IMR-90 (cell line): Measurements from ENCODE around the gene CARD14. TPM values are rescaled to one million over a fixed set of nuclear protein-coding genes. Genes with fewer than 3 reads are reported as not detected.

ENCODE experiments used
- ATAC-seq: fragments of 200-7000 bp; cut with Tn5 transposase; 2 replicates; pipeline ENCODE4 v1.9.1; 2020; ENCODE audit warnings: low read depth, mild to moderate bottlenecking, moderate library complexity
- BruUV-seq: library from RNA; stranded (reverse); fragments of 400-500 nt; replicated peaks from 2 replicates; lab custom pipeline; 2021; lab: Mats Ljungman, UMichigan
- CTCF ChIA-PET: fragments of 300-600 bp; formaldehyde crosslinking; extraction: SDS; loops from one replicate; lab custom pipeline; 2021; ENCODE audit warnings: antibody characterized with exemption; lab: Yijun Ruan, JAX
- POLR2A ChIA-PET: fragments of 300-600 bp; sonication (Branson Sonifier 250); formaldehyde crosslinking; loops from one replicate; lab custom pipeline; 2022; ENCODE audit warnings: antibody characterized with exemption; ENCODE audit not compliant: unreplicated experiment; lab: Charles Lee
- DNase-seq: peaks from one replicate; pipeline ENCODE4 v3.0.0; 2013
- H2AFZ ChIP-seq: replicated peaks from 2 replicates; pipeline ENCODE3; 2013; ENCODE audit warnings: low read length, mild to moderate bottlenecking; ENCODE audit not compliant: poor library complexity
- H2AK5ac ChIP-seq: 2 replicates; pipeline ENCODE4 v1.6.1; 2013; ENCODE audit warnings: low read depth, low read length, inconsistent platforms
- H2AK9ac ChIP-seq: replicated peaks from 2 replicates; pipeline ENCODE3; 2013; ENCODE audit warnings: mild to moderate bottlenecking, low read depth, low read length, moderate library complexity; ENCODE audit not compliant: poor library complexity
- H2BK120ac ChIP-seq: 2 replicates; pipeline ENCODE4 v1.6.1; 2013; ENCODE audit warnings: low read depth, low read length, inconsistent platforms
- H2BK15ac ChIP-seq: 3 replicates; pipeline ENCODE4 v1.6.1; 2013; ENCODE audit warnings: low read depth, low read length, inconsistent platforms
- H2BK20ac ChIP-seq: 2 replicates; pipeline ENCODE4 v1.6.1; 2013; ENCODE audit warnings: low read depth, mild to moderate bottlenecking, inconsistent platforms, low read length, moderate library complexity
- H2BK5ac ChIP-seq: 2 replicates; pipeline ENCODE4 v1.6.1; 2013; ENCODE audit warnings: mild to moderate bottlenecking, low read depth, low read length, inconsistent platforms; ENCODE audit not compliant: poor library complexity, severe bottlenecking
- H3K14ac ChIP-seq: replicated peaks from 2 replicates; pipeline ENCODE4 v1.6.1; 2013; ENCODE audit warnings: low read depth, low read length, inconsistent platforms
- H3K18ac ChIP-seq: 2 replicates; pipeline ENCODE4 v1.6.1; 2013; ENCODE audit warnings: low read depth, low read length, control low read depth
- H3K23ac ChIP-seq: 2 replicates; pipeline ENCODE4 v1.6.1; 2013; ENCODE audit warnings: low read depth, low read length, inconsistent platforms
- H3K27ac ChIP-seq: 2 replicates; pipeline ENCODE4 v1.5.1; 2013; ENCODE audit warnings: mild to moderate bottlenecking, control low read depth, low read length; ENCODE audit not compliant: insufficient read depth
- H3K27me3 ChIP-seq: 2 replicates; pipeline ENCODE4 v1.6.1; 2013; ENCODE audit warnings: low read length; ENCODE audit not compliant: control insufficient read depth, insufficient read depth
- H3K36me3 ChIP-seq: 2 replicates; pipeline ENCODE4 v1.6.1; 2013; ENCODE audit warnings: low read length, mixed read lengths; ENCODE audit not compliant: control insufficient read depth, insufficient read depth
- H3K4ac ChIP-seq: 2 replicates; pipeline ENCODE4 v1.6.1; 2013; ENCODE audit warnings: low read depth, low read length, inconsistent platforms
- H3K4me1 ChIP-seq: 2 replicates; pipeline ENCODE4 v1.6.1; 2013; ENCODE audit warnings: low read length, mixed read lengths; ENCODE audit not compliant: control insufficient read depth, insufficient read depth
- H3K4me2 ChIP-seq: 2 replicates; pipeline ENCODE4 v1.6.1; 2013; ENCODE audit warnings: low read depth, mild to moderate bottlenecking, control low read depth, low read length, moderate library complexity
- H3K4me3 ChIP-seq: 2 replicates; pipeline ENCODE4 v1.5.1; 2013; ENCODE audit warnings: low read depth, mild to moderate bottlenecking, control low read depth, low read length, moderate library complexity; ENCODE audit not compliant: insufficient read depth
- H3K56ac ChIP-seq: 2 replicates; pipeline ENCODE4 v1.6.1; 2013; ENCODE audit warnings: low read length, inconsistent platforms; ENCODE audit not compliant: insufficient read depth; ENCODE audit errors: extremely low read depth
- H3K79me1 ChIP-seq, 2 experiments: 2 replicates each; pipeline ENCODE4 v1.6.1; 2013; ENCODE audit warnings: low read length in 2 of 2, inconsistent platforms in 1 of 2, low read depth in 1 of 2
- H3K9ac ChIP-seq: 2 replicates; pipeline ENCODE4 v1.6.1; 2013; ENCODE audit warnings: low read depth, low read length, control low read depth
- H3K9me1 ChIP-seq: 2 replicates; pipeline ENCODE4 v1.6.1; 2013; ENCODE audit warnings: low read length, inconsistent platforms; ENCODE audit not compliant: insufficient read depth
- H3K9me3 ChIP-seq: 2 replicates; pipeline ENCODE4 v1.6.1; 2013; ENCODE audit warnings: low read length; ENCODE audit not compliant: control insufficient read depth, insufficient read depth
- H4K20me1 ChIP-seq: 2 replicates; pipeline ENCODE4 v1.6.1; 2013; ENCODE audit warnings: low read length, inconsistent platforms; ENCODE audit not compliant: insufficient read depth
- H4K5ac ChIP-seq: 2 replicates; pipeline ENCODE4 v1.6.1; 2013; ENCODE audit warnings: mild to moderate bottlenecking, low read depth, low read length, control low read depth
- H4K8ac ChIP-seq, 2 experiments: 2 replicates each; pipeline ENCODE4 v1.6.1; 2013; ENCODE audit warnings: low read depth in 2 of 2, low read length in 2 of 2, control low read depth in 1 of 2, inconsistent platforms in 1 of 2
- H4K91ac ChIP-seq: 2 replicates; pipeline ENCODE4 v1.6.1; 2013; ENCODE audit warnings: low read depth, low read length, inconsistent platforms; ENCODE audit not compliant: insufficient read depth
- MAFK ChIP-seq: IDR thresholded peaks from 2 replicates; pipeline ENCODE4 v1.6.1; 2012; ENCODE audit warnings: low read depth, low read length, improper control_type of control experiment
- WGBS, 2 experiments: methylation state at CpG; one replicate each; pipeline versions ENCODE4 v1.1.5 to v1.1.7; 2013; ENCODE audit warnings: missing lambda C conversion rate in 2 of 2; ENCODE audit not compliant: insufficient read length in 1 of 2; ENCODE audit errors: extremely low coverage in 2 of 2; 5-methylcytosine and 5-hydroxymethylcytosine counted together
- dilution Hi-C: fragments of 300-500 bp; cut with HindIII; formaldehyde crosslinking; loops from one replicate; pipeline ENCODE4 v1.14.3; 2018; ENCODE audit warnings: low sequenced_read_pairs; ENCODE audit not compliant: unreplicated experiment
- in situ Hi-C: fragments of 300-500 bp; cut with MboI; formaldehyde crosslinking; loops from 3 replicates; pipeline ENCODE4 v1.14.3; 2019; ENCODE audit warnings: low sequenced_read_pairs, inconsistent platforms, mixed read lengths
- intact Hi-C: fragments of 100-400 bp; cut with micrococcal nuclease; formaldehyde crosslinking; loops from 2 replicates; pipeline ENCODE4 v1.10.0; 2022
- polyA plus RNA-seq, 3 experiments: library from polyadenylated mRNA; depleted of rRNA; stranded (reverse); fragments of >200 nt; gene quantifications; 2 replicates each; pipeline ENCODE4 v1.2.3, GENCODE V29; 2012; ENCODE audit warnings: low replicate concordance in 1 of 3
- total RNA-seq: library from RNA; depleted of rRNA; stranded (reverse); fragments of >200 nt; gene quantifications from 2 replicates; pipeline ENCODE4 v1.2.3, GENCODE V29; 2012

The CARD14 gene
- total and polyA plus RNA-seq, 2 of the 4 experiments (the other 2 are of a cell fraction) = not detected

- H3K4me1 ChIP-seq = no peaks in the 10 kb centered on the region; the same call in 1 of the 2 replicates
- CTCF ChIA-PET = no interaction called here
- no peaks in the 10 kb centered on the region for H3K9me1 ChIP-seq
- no peak overlapping the region for H3K4me2 ChIP-seq
- no peaks in the 10 kb centered on the region for H3K36me3 ChIP-seq
- H3K79me1 ChIP-seq = no peaks in the 10 kb centered on the region
- no peak overlapping the region for H2BK15ac ChIP-seq
- H3K4me3 ChIP-seq = no peak overlapping the region
- no peak overlapping the region for H4K8ac ChIP-seq
- WGBS, 2 experiments = 0% methylated on average over 1 of the region's 3 CpGs; no CpG with 5 or more reads in 1 of the 2 experiments
- no peak overlapping the region for H2BK20ac ChIP-seq
- intact Hi-C loops = no loop called here
- no peak overlapping the region for H3K4ac ChIP-seq
- ATAC-seq (no peak), DNase-seq (no peak)
- dilution Hi-C loops = no loop called here
- peaks cover 2% of the 10 kb centered on the region; the same call in 1 of the 2 replicates for H3K9me3 ChIP-seq
- in situ Hi-C loops = no loop called here
- H3K14ac ChIP-seq = no peak overlapping the region
- peaks cover 18% of the 10 kb centered on the region for H3K27me3 ChIP-seq
- H2AK9ac ChIP-seq = no peak overlapping the region
- BruUV-seq = no TSS peak
- POLR2A ChIA-PET = interaction anchor here (0.6 kb wide), 1 partner anchor 296 kb away, joined by 4 read pairs; no protein-coding TSS in a partner anchor
- no peaks in the 10 kb centered on the region for H4K20me1 ChIP-seq
- no peak overlapping the region for H4K91ac ChIP-seq
- no peak overlapping the region for H3K9ac ChIP-seq
- H3K56ac ChIP-seq = no peak overlapping the region
- H4K5ac ChIP-seq = no peak overlapping the region
- no peak overlapping the region for H2BK120ac ChIP-seq
- no peak overlapping the region for H2BK5ac ChIP-seq
- TF ChIP-seq MAFK = no peak
- no peak overlapping the region for H3K27ac ChIP-seq
- H2AK5ac ChIP-seq = no peak overlapping the region
- H3K18ac ChIP-seq = no peak overlapping the region
- H3K23ac ChIP-seq = no peak overlapping the region
- H2AFZ ChIP-seq = no peak overlapping the region
These were observed 9.3 kb upstream of the CARD14 start for GRCh38 chr17:80160536-80160935.
